KOPT-K1 (cell line): ENCODE measurements around the gene TMEM145.

ENCODE experiments used
- H3K27ac ChIP-seq: fragments of 200-600 bp; sonication (generic); 2 replicates; pipeline ENCODE4 v1.5.1; 2016; ENCODE audit warnings: antibody characterized with exemption, mild to moderate bottlenecking, low read depth, low read length; ENCODE audit not compliant: poor library complexity, severe bottlenecking
- H3K36me3 ChIP-seq: fragments of 200-600 bp; sonication (generic); 2 replicates; pipeline ENCODE4 v1.5.1; 2017; ENCODE audit warnings: antibody characterized with exemption, mild to moderate bottlenecking, low read length, moderate library complexity; ENCODE audit not compliant: insufficient read depth
- H3K9me3 ChIP-seq: fragments of 200-600 bp; sonication (generic); 2 replicates; pipeline ENCODE4 v1.5.1; 2017; ENCODE audit warnings: antibody characterized with exemption, low read length, mild to moderate bottlenecking; ENCODE audit not compliant: insufficient read depth, poor library complexity, severe bottlenecking

TMEM145 gene

DNA sequence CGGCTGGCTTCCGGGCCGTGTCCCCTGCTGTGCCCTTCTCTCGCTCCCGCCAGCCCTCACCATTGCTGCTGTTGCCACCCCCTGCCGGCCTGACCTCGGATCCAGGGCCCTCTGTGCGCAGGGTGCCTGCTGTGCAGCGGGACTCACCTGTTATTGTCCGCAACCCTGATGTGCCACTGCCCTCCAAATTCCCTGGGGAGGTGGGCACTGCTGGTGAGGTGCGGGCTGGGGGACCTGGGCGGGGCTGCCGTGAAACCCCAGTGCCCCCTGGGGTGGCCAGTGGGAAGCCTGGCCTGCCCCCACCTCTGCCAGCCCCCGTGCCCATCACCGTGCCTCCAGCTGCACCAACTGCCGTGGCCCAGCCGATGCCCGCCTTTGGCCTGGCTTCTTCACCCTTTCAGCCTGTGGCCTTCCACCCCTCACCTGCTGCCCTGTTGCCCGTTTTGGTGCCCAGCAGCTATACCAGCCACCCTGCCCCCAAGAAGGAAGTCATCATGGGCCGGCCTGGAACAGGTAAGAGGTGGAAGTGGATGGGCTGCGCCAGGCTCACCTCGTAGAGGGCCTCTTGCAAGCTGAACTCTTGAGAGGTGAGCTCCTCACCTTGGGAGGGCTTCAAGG, 38.9 kb upstream of the TMEM145 start:
- no peak overlapping the region for H3K27ac ChIP-seq
- peaks cover 28% of the 10 kb centered on the region for H3K36me3 ChIP-seq
- H3K9me3 ChIP-seq, result no peaks in the 10 kb centered on the region

- Histone ChIP-seq H3K9me3 (no peaks in the 10 kb centered on the region), H3K27ac (no peak overlapping the region), H3K36me3 (peaks cover 28% of the 10 kb centered on the region)
Measured at GRCh38 chr19:42275103-42275502, 38.0 kb upstream of the TMEM145 start.

GRCh38 chr19:42275517-42275916, 37.6 kb upstream of the TMEM145 start:
- peaks cover 28% of the 10 kb centered on the region for H3K36me3 ChIP-seq
- no peaks in the 10 kb centered on the region for H3K9me3 ChIP-seq
- no peak overlapping the region for H3K27ac ChIP-seq

- Histone ChIP-seq H3K9me3 (no peaks in the 10 kb centered on the region), H3K36me3 (peaks cover 28% of the 10 kb centered on the region), H3K27ac (no peak overlapping the region)
Measured at GRCh38 chr19:42276284-42276683, 36.8 kb upstream of the TMEM145 start.

DNA sequence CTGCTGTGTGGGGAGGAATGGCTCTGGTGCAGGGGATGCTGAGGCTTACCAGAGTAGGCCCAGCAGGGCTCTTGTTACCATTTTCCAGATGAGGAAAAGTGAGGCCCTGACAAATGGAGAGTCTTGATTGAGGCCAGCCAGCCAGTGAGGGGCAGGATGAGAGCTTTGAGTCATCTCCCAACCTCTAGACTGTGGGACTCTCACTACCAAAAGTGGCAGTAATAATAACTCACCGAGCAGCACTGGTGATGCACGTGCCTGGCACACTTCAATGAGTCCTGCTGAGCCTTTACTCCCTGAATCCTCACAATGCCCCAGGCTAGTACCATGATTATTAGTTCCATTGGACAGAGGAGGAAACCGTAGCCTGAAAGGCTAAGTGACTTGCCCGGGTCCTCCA, 36.3 kb upstream of the TMEM145 start:
- H3K27ac ChIP-seq, result no peak overlapping the region
- H3K9me3 ChIP-seq, result no peaks in the 10 kb centered on the region
- peaks cover 28% of the 10 kb centered on the region for H3K36me3 ChIP-seq

DNA sequence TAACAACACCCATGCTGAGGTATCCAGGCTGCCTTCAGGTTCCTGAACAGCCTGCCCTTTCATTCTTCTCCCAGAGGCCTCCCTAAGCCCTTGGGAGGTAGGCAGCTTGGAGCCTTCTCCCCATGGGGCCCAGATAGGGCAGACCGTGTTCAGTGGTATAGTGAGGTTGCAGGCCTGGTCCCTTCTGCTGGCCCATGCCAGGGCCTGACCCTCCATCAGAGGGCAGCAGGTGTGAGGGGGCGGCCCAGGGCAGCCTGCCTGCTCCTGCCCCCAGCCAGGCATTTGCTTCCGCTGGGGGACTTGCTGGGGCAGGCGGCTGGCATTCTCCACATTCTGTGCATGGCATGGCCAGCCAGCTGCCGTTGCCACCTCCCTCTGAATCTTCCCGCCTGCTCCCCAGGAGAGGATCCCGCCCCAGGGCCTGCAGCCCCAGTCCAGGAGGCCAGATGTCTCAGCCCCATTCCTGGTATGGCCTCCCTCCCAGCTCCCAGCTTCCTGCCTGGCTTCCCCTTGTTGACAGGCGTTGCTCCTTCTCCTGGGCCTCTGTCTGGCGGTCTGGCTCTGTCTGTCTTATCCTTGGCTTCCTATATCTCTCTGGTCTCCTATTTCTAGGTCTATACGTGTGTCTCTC, 35.2 kb upstream of the TMEM145 start:
- no peaks in the 10 kb centered on the region for H3K9me3 ChIP-seq
- no peak overlapping the region for H3K27ac ChIP-seq
- peaks cover 24% of the 10 kb centered on the region for H3K36me3 ChIP-seq

DNA sequence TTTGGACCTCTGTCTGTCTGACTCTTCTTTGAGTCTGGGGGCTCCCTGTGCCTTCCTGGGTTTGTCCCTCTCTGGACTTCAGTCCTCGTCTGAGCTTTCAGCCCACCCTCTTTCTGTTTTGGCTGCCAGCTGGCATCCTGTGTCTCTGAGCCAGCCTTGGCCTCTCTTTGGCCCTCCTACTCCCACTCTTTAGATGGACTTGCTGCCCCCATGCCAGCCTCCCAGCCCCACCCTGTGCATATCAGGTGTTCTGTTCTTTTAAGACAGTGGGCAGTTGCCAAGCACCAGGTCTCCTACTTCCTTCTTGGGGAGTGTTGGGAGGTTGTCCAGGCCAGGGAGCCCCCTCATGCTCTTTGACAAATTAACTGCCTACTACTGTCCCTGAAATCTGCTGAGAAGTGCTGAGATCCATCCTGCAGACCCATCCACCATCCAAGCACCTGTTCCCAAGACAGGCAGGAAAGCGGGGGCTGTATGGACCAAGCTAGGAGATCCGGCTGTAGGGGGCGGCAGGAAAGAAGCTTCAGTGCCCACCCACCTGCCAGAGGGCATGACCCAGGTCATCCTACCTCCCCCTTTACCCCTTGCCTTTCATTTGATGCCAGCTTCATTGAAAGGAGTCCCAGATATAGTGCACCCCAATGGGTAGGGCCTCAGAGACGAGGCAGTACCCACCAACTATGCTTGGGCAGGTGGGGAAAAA, 34.5 kb upstream of the TMEM145 start:
- Histone ChIP-seq H3K9me3 (no peaks in the 10 kb centered on the region), H3K36me3 (peaks cover 17% of the 10 kb centered on the region), H3K27ac (peak overlapping the region; percentile 85)

GRCh38 chr19:42279155-42279901, 33.8 kb upstream of the TMEM145 start:
- Histone ChIP-seq H3K9me3 (no peaks in the 10 kb centered on the region), H3K27ac (peak overlapping the region; percentile 85), H3K36me3 (peaks cover 10% of the 10 kb centered on the region)

DNA sequence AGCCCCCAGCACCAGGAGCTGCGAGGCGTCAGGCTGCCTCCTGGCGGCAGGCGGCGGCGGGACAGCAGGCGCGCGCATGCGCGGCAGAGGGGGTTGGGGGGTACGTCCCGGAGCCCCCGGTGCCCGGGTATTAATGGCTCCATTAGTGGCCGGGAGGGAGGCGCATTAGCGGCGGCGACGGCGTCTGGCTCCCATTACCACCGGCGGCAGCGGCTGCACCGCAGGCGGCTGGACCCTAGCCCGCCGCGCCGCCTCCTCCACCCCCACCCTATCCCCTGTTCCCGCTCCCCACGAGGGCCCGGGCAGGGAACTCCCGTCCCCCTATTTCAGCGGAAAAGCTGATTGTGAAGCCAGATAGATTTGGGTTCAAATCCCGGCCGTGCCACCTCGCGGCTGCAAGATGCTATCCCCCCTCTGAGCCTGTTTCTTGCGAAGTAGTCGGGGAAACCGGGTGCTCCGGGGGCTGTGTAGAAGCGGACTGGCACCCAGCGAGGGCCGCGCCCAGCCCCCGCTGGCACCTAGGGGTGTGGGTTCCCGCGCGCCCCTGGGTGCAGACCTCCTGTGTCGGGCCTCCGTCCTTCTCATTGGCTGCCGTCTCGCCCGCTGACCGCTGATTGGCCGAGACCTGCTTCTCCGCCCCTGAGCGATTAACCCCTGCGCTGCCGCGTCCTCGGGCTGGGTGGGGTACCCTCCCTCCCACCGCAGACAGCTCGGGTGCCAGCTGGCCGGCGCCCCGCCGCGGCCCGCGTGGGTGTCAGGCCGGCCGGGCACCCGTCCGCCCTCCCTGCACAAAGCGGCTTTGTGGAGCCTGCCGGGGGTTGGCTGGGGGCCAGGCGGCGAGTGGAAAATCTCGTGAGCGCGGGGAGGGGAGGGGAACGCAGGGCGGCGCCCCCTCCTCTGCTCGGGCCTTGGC, 33.0 kb upstream of the TMEM145 start:
- peaks cover 2% of the 10 kb centered on the region; the same call in 1 of the 2 replicates for H3K36me3 ChIP-seq
- H3K9me3 ChIP-seq, result no peaks in the 10 kb centered on the region
- peak overlapping the region; percentile 85 for H3K27ac ChIP-seq

- Histone ChIP-seq H3K9me3 (no peaks in the 10 kb centered on the region), H3K27ac (peak overlapping the region; percentile 85), H3K36me3 (0 out of 2 replicates have a peak, but pooled peaks cover under 1% of the 10 kb centered on the region)
Measured at GRCh38 chr19:42280815-42281145, 32.3 kb upstream of the TMEM145 start.

GRCh38 chr19:42281146-42281826, 31.8 kb upstream of the TMEM145 start:
- Histone ChIP-seq H3K9me3 (no peaks in the 10 kb centered on the region), H3K36me3 (0 out of 2 replicates have a peak, but pooled peaks cover 6% of the 10 kb centered on the region), H3K27ac (peak overlapping the region; percentile 85)

DNA sequence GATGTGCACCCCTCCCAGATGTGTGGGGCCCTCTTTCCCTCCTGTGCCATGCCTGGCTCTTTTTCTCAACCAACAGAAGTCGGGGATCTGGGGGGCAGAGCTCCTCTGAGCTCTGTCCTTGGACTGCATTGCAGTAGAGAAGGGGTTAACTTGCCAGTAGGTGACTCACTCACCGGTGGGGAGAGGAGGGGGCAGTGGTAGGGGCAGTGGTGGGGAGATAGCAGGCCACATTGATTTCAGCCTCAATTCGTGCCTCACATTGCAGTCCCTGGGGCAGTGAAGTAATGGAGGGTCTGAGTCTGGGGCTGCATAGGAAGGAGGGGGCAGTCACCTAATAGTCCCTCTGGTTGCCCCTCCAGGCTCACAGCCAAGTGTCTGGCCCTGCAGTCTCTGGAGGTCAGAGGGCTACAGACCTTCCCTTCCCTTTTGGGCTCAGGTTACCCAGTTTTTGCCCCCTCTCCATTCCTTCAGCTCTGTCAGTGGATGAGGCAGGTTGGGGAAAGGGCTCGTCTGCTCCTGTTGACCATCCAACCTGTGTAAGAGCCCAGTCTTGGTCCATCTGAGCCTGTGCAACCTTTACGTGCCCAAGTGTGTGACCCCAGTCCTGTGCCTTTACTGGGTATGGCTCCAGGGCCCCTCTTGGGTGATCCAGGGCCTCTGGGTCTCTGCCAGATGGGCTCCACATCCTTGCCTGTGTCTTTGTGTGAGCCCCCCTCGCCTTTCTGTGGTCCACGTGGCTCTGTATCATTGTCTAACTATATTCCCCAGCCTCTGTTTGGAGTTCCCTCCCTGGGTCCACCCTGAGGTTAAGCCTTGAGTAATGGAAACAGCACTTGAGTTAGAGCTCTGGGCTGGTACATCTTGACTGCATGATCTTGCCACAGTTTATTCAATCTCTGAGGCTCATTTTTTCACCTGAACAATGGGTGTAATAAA, 31.0 kb upstream of the TMEM145 start:
- Histone ChIP-seq H3K36me3 (peaks cover 12% of the 10 kb centered on the region; the same call in 1 of the 2 replicates), H3K9me3 (no peaks in the 10 kb centered on the region), H3K27ac (peak overlapping the region; percentile 85)

- Histone ChIP-seq H3K9me3 (no peaks in the 10 kb centered on the region), H3K36me3 (peaks cover 19% of the 10 kb centered on the region), H3K27ac (peak overlapping the region; percentile 85)
Measured at GRCh38 chr19:42282819-42283187, 30.3 kb upstream of the TMEM145 start.
